BLaER1 treated with 17β-estradiol and CSF1 and Interleukin-3, amounts not matched to agents 10 nM and 100 nM (cell line): Measurements from ENCODE around the gene GRIK3.

Experiments
- H3K27ac ChIP-seq, 11 experiments: shearing (Covaris generic); formaldehyde crosslinking; 2 replicates each; pipeline ENCODE4 v1.8.1; 2022
- H3K27me3 ChIP-seq, 11 experiments: shearing (Covaris generic); formaldehyde crosslinking; 2 replicates each; pipeline ENCODE4 v1.8.1; 2022
- H3K36me3 ChIP-seq, 11 experiments: shearing (Covaris generic); formaldehyde crosslinking; 2 replicates each; pipeline ENCODE4 v1.8.1; 2022
- H3K4me1 ChIP-seq, 10 experiments: shearing (Covaris generic); formaldehyde crosslinking; 2 replicates each; pipeline ENCODE4 v1.8.1; 2022
- H3K4me2 ChIP-seq, 11 experiments: shearing (Covaris generic); formaldehyde crosslinking; 2 replicates each; pipeline ENCODE4 v1.8.1; 2022
- H3K4me3 ChIP-seq, 10 experiments: shearing (Covaris generic); formaldehyde crosslinking; 2 replicates each; pipeline ENCODE4 v1.8.1; 2022
- H3K9ac ChIP-seq, 11 experiments: shearing (Covaris generic); formaldehyde crosslinking; 2 replicates each; pipeline ENCODE4 v1.8.1; 2022
- H3K9me3 ChIP-seq, 11 experiments: shearing (Covaris generic); formaldehyde crosslinking; replicated peaks in 1 of 11; 2 replicates each; pipeline ENCODE4 v1.8.1; 2022
- H4K20me1 ChIP-seq, 11 experiments: shearing (Covaris generic); formaldehyde crosslinking; 2 replicates each; pipeline ENCODE4 v1.8.1; 2022
- Cebpa-rat ChIP-seq, 11 experiments: shearing (Covaris generic); IDR thresholded peaks; 2 replicates each; pipeline ENCODE4 v1.8.1; 2022

GRIK3 gene

GRCh38 chr1:37073152-37073853 is 39.0 kb upstream of the GRIK3 start:
- no peaks in the 10 kb centered on the region for H3K9me3 ChIP-seq
- H3K4me3 ChIP-seq, result no peak overlapping the region
- H3K4me1 ChIP-seq, result peaks cover 0 to 35% (median 19%) of the 10 kb centered on the region in 10 experiments; a peak in 13 of 20 replicates
- H3K36me3 ChIP-seq, result no peaks in the 10 kb centered on the region
- TF ChIP-seq Cebpa-rat (IDR thresholded peaks at IDR 0.05), result no peak
- peak overlapping the region in 8 of 11 experiments; percentile 5 to 64 (median 40); a peak in 13 of 22 replicates for H3K4me2 ChIP-seq
- H3K27ac ChIP-seq, result no peak overlapping the region
- H3K9ac ChIP-seq, result no peak overlapping the region
- no peaks in the 10 kb centered on the region for H3K27me3 ChIP-seq
- peaks cover 0 to 5% (median 0%) of the 10 kb centered on the region in 11 experiments; a peak in 1 of 22 replicates for H4K20me1 ChIP-seq

GRCh38 chr1:37071829-37072228 is 37.5 kb upstream of the GRIK3 start:
- H4K20me1 ChIP-seq, result peaks cover 0 to 5% (median 0%) of the 10 kb centered on the region in 11 experiments; a peak in 1 of 22 replicates
- peaks cover 0 to 31% (median 19%) of the 10 kb centered on the region in 10 experiments; a peak in 13 of 20 replicates for H3K4me1 ChIP-seq
- H3K4me3 ChIP-seq, result no peak overlapping the region
- no peak overlapping the region for H3K9ac ChIP-seq
- no peaks in the 10 kb centered on the region for H3K27me3 ChIP-seq
- no peaks in the 10 kb centered on the region for H3K36me3 ChIP-seq
- H3K9me3 ChIP-seq, result no peaks in the 10 kb centered on the region
- TF ChIP-seq Cebpa-rat (IDR thresholded peaks at IDR 0.05), result no peak
- no peak overlapping the region for H3K27ac ChIP-seq
- no peak overlapping the region for H3K4me2 ChIP-seq

GRCh38 chr1:37070126-37070525 is 35.8 kb upstream of the GRIK3 start:
- TF ChIP-seq Cebpa-rat (IDR thresholded peaks at IDR 0.05), result no peak
- Histone ChIP-seq H3K4me1 (peaks cover 0 to 31% (median 21%) of the 10 kb centered on the region in 10 experiments; a peak in 13 of 20 replicates), H3K36me3 (no peaks in the 10 kb centered on the region), H3K4me3 (no peak overlapping the region), H3K4me2 (no peak overlapping the region), H3K9ac (no peak overlapping the region), H3K9me3 (no peaks in the 10 kb centered on the region), H3K27ac (no peak overlapping the region), H3K27me3 (no peaks in the 10 kb centered on the region), H4K20me1 (peaks cover 0 to 5% (median 0%) of the 10 kb centered on the region in 11 experiments; a peak in 1 of 22 replicates)

GRCh38 chr1:37069406-37069805 is 35.1 kb upstream of the GRIK3 start:
- TF ChIP-seq Cebpa-rat (IDR thresholded peaks at IDR 0.05), result no peak
- H3K36me3 ChIP-seq, result no peaks in the 10 kb centered on the region
- no peak overlapping the region for H3K4me2 ChIP-seq
- no peaks in the 10 kb centered on the region; a peak in 1 of 22 replicates for H4K20me1 ChIP-seq
- H3K4me1 ChIP-seq, result peaks cover 0 to 31% (median 23%) of the 10 kb centered on the region in 10 experiments; a peak in 13 of 20 replicates
- no peak overlapping the region for H3K27ac ChIP-seq
- no peaks in the 10 kb centered on the region for H3K9me3 ChIP-seq
- H3K4me3 ChIP-seq, result no peak overlapping the region
- no peak overlapping the region for H3K9ac ChIP-seq
- H3K27me3 ChIP-seq, result no peaks in the 10 kb centered on the region

- H3K4me1 ChIP-seq, result peaks cover 0 to 26% (median 18%) of the 10 kb centered on the region in 10 experiments; a peak in 13 of 20 replicates
- H3K4me2 ChIP-seq, result no peak overlapping the region
- TF ChIP-seq Cebpa-rat (IDR thresholded peaks at IDR 0.05), result no peak
- H3K27ac ChIP-seq, result no peak overlapping the region
- H4K20me1 ChIP-seq, result no peaks in the 10 kb centered on the region
- no peak overlapping the region for H3K4me3 ChIP-seq
- no peaks in the 10 kb centered on the region for H3K36me3 ChIP-seq
- no peaks in the 10 kb centered on the region for H3K27me3 ChIP-seq
- no peak overlapping the region for H3K9ac ChIP-seq
- no peaks in the 10 kb centered on the region for H3K9me3 ChIP-seq
Observed at GRCh38 chr1:37068897-37069296, 34.6 kb upstream of the GRIK3 start.

- no peak for TF ChIP-seq Cebpa-rat (IDR thresholded peaks at IDR 0.05)
- H3K9ac ChIP-seq, result no peak overlapping the region
- H3K4me3 ChIP-seq, result no peak overlapping the region
- no peak overlapping the region for H3K4me2 ChIP-seq
- H3K27ac ChIP-seq, result no peak overlapping the region
- peaks cover 0 to 20% (median 12%) of the 10 kb centered on the region in 10 experiments; a peak in 13 of 20 replicates for H3K4me1 ChIP-seq
- H3K36me3 ChIP-seq, result no peaks in the 10 kb centered on the region
- no peaks in the 10 kb centered on the region for H3K27me3 ChIP-seq
- H4K20me1 ChIP-seq, result no peaks in the 10 kb centered on the region
- H3K9me3 ChIP-seq, result no peaks in the 10 kb centered on the region
Observed at GRCh38 chr1:37068260-37068659, 33.9 kb upstream of the GRIK3 start.

GRCh38 chr1:37064039-37064438 is 29.7 kb upstream of the GRIK3 start:
- Histone ChIP-seq H3K4me1 (peaks cover 0 to 16% (median 8%) of the 10 kb centered on the region in 10 experiments; a peak in 11 of 20 replicates), H3K27me3 (no peaks in the 10 kb centered on the region), H3K4me2 (peak overlapping the region in 2 of 11 experiments; percentile 26 to 42; a peak in 1 of 22 replicates), H4K20me1 (no peaks in the 10 kb centered on the region), H3K27ac (no peak overlapping the region), H3K36me3 (no peaks in the 10 kb centered on the region), H3K9ac (no peak overlapping the region), H3K9me3 (no peaks in the 10 kb centered on the region), H3K4me3 (no peak overlapping the region)
- TF ChIP-seq Cebpa-rat (IDR thresholded peaks at IDR 0.05), result no peak

GRCh38 chr1:37059346-37059745 is 25.0 kb upstream of the GRIK3 start:
- H3K27ac ChIP-seq, result no peak overlapping the region
- H3K9ac ChIP-seq, result no peak overlapping the region
- no peaks in the 10 kb centered on the region for H3K27me3 ChIP-seq
- peaks cover 0 to 4% (median 0%) of the 10 kb centered on the region in 11 experiments; a peak in 1 of 22 replicates for H4K20me1 ChIP-seq
- H3K4me2 ChIP-seq, result peak overlapping the region in 4 of 11 experiments; percentile 13 to 44 (median 38); a peak in 4 of 22 replicates
- no peak for TF ChIP-seq Cebpa-rat (IDR thresholded peaks at IDR 0.05)
- H3K4me3 ChIP-seq, result no peak overlapping the region
- peaks cover 0 to 18% (median 4%) of the 10 kb centered on the region in 10 experiments; a peak in 9 of 20 replicates for H3K4me1 ChIP-seq
- no peaks in the 10 kb centered on the region for H3K36me3 ChIP-seq
- no peaks in the 10 kb centered on the region for H3K9me3 ChIP-seq

- no peaks in the 10 kb centered on the region for H3K27me3 ChIP-seq
- peak overlapping the region in 4 of 11 experiments; percentile 13 to 44 (median 38); a peak in 7 of 22 replicates for H3K4me2 ChIP-seq
- H3K4me1 ChIP-seq, result peaks cover 0 to 17% (median 4%) of the 10 kb centered on the region in 10 experiments; a peak in 9 of 20 replicates
- H3K9me3 ChIP-seq, result no peaks in the 10 kb centered on the region
- no peaks in the 10 kb centered on the region for H3K36me3 ChIP-seq
- TF ChIP-seq Cebpa-rat (IDR thresholded peaks at IDR 0.05), result no peak
- no peak overlapping the region for H3K27ac ChIP-seq
- no peak overlapping the region for H3K4me3 ChIP-seq
- peaks cover 0 to 4% (median 0%) of the 10 kb centered on the region in 11 experiments; a peak in 1 of 22 replicates for H4K20me1 ChIP-seq
- H3K9ac ChIP-seq, result no peak overlapping the region
Observed at GRCh38 chr1:37058424-37058988, 24.2 kb upstream of the GRIK3 start.
